Measurements from ENCODE around the gene TGM4.

Gene TGM4

GRCh38 chr3:44954962-44955361 lies 80.6 kb downstream of the TGM4 start:
- no peak for DNase-seq (ENCODE audit: low read depth)

DNA sequence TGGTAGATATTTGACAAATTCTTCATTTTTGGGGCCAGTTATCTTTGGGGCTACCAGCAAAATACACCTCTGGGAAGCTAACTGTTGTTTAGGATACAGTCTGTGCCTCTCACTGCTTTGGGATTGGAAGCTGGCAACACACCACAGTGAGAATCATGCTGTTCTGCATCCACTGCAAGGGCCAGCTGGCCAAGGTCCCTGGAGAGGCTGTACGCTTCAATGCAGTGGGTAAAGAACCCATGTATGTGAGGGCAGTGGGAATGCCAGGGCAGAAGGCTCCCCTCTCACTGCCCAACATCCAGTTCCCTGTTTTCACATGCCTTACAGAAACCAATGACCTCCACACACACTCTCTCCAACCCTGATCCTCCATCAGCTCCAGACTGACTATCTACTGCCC lies 81.5 kb downstream of the TGM4 start:
- no peak for DNase-seq (ENCODE audit: low read depth)

DNA sequence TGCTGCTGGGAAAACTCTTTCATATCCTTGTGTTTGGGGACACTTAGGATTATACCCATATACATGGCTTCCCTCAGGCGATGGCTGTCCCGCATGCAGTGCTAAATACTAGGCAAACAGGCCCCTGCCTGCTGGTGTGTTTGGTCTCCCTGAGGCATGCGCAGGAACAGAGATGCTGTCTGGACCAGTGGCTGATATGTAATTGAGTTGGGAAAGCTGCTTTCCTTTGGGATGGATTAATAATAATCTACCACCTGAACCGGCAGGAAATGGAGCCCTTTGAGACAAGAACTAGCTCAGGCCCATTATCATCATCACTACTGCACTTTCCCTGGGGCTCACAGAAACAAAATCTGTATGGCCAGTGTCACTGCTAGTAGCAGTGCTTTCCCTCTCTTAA lies 83.6 kb downstream of the TGM4 start:
- no peak for DNase-seq (ENCODE audit: low read depth)

- no peak for DNase-seq (ENCODE audit: low read depth)
These were observed 84.0 kb downstream of the TGM4 start for GRCh38 chr3:44958386-44958785.

GRCh38 chr3:44960387-44961026 lies 86.1 kb downstream of the TGM4 start:
- DNase-seq (ENCODE audit: low read depth): peak; percentile 48

- no peak for DNase-seq (ENCODE audit: low read depth)
These were observed 87.5 kb downstream of the TGM4 start for GRCh38 chr3:44961888-44962287.

GRCh38 chr3:44962621-44963393 lies 88.4 kb downstream of the TGM4 start:
- DNase-seq (ENCODE audit: low read depth): no peak

DNA sequence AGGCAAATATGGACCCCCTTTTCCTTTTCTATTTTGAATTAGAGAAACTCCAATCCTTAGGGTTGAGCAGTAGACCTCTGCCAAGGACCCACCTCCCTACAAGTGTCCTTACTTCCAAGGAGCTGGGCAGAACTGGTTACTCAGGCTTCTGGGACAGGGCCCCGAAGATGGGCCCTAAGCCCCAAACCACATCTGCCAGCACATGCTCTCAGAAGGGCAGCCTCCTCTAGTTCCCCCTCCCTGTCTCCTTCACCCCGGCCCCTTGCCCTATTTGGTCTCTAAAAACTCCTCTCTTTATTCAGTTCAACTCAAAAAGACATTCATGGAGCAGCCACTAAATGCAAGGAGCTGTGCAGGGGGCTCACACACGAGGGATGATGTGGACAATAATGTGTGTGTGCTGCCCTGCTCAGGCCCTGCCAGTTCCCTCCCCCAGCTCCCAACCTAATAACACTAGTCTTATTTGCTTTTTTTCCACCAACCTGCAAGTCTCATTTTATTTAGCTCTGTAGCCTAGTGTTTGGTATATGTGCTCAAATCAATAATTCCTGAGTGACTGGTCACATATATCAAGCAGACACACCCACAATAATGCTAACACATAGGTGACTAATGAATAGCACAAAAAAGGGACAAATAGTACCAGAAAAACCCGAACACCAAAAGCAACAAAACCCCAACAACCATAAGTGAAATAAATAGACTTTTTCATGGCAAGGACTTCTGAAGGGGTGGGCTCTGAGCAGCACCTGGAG lies 89.3 kb downstream of the TGM4 start:
- DNase-seq (ENCODE audit: low read depth): no peak

Data from fibroblast of the conjunctiva (primary cell).